HG03565 (cell line): ENCODE measurements around the gene PIP5K1C.

Experiments
- ATAC-seq: cut with Tn5 transposase; IDR thresholded peaks from one replicate; pipeline ENCODE4 v1.9.1; 2021; ENCODE audit warnings: mild to moderate bottlenecking, moderate library complexity; ENCODE audit not compliant: unreplicated experiment

Gene PIP5K1C

DNA sequence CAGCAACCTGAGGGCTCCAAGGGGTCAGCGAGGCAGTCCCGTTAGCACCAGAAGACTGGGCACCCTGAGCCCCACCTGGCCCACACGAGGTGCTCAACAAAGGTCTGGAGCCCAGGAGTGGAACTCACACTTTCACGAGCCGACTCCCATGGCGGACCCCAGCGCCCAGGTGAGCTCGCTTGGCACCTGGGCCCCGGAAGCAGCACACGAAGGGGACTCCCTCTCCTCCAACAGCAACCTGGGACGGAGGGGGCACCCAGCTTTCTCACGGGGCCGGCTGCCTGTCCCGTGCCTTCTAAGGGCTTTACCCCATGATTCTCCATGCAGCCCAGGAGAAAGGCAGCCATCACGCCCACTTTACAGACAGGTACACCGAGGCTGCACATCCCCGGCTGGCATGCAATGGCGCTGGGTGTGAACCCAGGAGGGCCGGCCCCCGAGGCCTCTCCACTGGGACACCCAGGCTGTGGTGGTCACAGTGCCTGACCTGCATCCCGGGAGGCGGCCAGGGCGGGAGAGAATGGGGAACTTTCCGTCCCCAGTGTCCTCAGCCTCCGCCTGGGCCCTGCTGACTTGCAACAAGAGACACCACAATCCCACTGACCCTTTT is 5.0 kb downstream of the PIP5K1C start:
- ATAC-seq, result no peak

DNA sequence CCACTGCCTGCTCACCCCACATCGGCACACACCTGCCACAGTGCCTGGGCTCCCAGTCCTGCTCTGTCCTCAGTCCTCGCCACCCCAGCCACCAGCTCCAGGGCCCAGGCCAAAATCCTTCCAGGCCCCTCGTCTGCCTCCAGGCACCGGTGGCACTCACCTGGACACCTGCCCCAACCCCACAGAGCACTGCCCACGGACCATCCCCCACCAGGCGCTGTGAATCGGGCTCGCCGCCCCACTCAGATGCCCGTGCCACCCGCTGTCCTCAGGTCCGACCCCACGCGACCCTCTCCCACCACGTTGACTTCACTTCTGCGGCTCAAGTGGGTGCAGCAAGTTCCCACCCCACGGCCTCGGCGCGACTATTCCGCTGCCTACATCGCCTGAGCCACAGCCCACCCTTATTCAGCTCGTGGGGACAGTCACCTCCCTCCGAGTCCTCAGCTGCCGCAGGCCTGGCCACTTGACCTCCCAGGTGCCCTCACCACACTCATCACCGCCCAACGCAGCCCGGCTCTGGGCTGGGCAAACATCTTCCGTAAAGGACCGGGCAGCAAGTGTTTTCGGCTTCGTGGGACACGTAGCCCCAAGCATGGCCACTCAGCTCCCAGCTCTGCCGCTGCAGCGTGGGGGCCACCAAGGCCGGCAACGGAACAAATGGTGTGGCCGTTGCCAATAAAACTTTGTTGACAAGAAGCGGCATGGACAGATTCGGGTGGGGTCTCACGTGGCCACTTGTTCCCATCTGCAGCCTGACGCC is 5.7 kb downstream of the PIP5K1C start:
- ATAC-seq, result no peak

DNA sequence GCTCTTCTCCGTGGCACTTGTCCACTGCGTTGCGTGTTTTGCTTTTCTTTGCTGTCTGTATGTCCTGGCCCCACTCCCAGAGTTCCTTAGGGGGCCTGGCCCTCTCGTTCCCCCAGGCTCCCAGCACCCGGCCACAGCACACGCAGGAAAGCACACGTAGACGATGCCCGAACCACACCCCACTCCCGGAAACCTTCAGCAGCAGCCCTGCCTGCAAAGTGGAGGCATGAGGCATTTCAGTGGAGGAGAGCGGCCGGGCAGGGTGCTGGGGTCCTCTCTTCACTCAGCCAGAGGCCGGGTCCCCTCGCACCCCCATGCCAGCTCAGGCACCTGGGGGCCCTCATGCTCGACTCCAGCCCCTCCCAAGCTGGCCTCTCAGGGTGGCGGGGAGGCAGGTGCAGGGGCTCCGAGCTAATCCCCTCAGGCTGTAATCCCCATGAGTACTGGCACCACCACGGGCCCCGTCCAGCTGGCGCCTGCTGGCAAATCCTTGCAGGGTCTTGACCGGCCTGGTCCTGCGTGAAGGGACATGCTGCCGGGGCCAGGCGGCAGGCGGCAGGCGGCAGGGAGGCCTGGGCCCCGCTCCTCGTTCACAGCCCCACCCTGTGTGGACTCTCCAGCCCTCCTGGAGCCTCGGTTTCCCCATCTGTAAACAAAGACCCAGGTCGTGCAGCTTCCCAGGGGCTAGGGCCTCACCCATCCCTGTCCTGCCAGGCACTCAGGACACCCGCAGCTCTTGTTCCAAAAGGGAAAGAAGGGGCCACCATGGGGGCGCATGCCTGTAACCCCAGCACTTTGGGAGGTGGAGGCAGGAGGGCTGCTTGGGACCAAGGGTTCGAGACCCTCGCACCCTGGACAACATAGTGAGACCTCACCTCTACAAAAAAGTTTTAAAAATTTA is 7.0 kb downstream of the PIP5K1C start:
- ATAC-seq, result no peak

- no peak for ATAC-seq
Measured at GRCh38 chr19:3692141-3693024, 7.9 kb downstream of the PIP5K1C start.

DNA sequence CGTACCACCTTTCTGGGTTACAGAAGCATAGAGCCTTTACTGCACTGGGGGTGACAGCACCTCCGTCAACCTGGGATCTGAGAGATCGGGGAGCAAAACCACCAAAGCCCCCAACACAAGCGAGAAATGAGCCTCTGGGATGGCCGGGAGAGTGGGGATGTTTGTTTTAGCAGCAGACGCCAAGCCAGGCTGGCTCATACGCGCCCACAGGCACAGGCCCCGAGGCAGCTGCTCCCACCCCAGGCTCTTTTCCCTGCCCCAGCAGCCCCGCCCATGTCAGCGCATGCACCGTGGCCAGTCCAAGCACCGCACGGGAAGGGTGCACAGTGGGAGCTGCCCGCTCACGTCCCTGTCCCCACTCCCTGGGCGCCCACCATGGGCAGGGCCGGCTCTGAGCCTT is 8.5 kb downstream of the PIP5K1C start:
- ATAC-seq, result no peak

- no peak for ATAC-seq
Measured at GRCh38 chr19:3691372-3691716, 8.9 kb downstream of the PIP5K1C start.

DNA sequence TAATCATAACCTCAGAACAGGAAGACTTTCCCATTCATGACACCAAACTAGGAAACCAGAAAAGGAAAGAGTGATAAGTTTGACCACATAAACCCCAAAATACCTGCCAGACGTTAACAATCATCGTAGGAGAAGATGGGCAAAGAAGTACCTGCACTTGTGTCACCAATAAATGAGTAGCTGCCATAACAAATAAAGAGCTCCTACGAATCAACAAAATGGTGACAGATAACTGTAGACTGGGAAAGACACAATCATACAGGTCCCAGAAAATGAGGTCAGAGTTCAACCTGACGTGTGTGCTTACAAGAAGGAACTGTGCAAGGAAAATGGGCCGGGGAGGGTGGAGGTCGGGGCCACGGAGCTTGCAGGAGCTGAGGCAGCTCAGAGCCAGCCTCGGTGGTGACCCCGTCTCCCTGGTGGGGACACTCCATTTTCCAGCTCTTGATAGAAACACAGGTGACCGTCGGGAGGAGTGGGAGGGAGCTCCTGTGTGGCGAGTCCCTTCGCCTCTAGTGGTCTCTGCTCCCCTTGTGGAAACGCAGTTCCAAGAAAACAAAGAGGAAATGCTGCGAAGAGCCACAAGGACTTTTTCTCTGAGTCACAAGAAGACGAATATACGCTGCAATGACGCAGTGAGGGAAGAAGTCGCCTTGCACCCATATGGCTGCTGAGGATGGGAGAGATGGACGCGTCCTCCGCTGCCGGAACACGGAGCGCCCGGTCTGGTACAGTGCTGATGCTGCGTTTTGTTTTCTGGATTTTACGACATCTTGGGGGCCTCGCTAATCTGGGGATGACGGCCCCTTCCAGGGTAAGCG is 9.5 kb downstream of the PIP5K1C start:
- no peak for ATAC-seq

- ATAC-seq, result no peak
Measured at GRCh38 chr19:3687774-3688706, 12.2 kb downstream of the PIP5K1C start.

DNA sequence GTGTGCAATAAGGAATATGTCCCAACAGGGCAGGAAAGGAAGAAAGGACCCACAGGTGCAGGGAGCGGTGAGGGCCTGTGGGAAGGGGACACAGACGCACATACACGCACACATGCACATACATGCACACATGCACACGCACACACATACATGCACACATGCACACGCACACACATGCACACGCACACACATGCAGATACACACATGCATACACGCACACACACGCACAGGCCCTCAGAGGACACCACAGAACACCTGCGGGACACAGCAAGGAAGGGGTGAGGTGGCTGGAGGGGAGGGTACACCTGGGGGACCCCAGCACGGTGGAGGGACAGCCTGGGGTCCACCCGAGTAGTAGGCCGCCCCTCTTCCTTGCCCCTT is 12.9 kb downstream of the PIP5K1C start:
- no peak for ATAC-seq

DNA sequence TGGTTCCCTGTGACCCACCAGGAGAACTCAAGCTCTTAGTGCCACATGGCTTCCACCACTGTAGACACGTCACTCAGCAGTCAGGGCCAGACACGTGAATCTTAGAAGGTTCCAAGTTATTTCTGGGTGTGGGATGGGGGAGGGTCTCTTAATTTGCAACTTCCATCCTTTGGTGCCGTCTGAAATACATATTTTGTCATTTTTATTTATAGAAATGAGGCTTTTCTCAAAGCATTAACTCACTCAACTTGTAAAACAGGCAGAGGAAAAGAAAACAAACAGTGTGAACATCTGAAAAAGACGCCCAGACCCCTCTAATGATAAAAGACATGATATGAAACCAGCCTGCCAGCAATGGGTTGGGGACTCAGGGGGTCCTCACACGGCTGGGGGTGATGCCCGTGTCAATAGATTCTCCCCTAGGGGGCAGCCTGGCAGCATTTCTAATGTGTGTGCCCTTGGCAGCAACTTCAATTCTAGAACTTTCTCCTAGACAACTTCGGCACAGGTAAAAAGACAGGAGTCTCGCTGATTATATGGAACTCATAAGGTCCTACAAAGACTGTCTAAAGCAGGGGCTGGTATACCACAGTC is 15.4 kb downstream of the PIP5K1C start:
- no peak for ATAC-seq

DNA sequence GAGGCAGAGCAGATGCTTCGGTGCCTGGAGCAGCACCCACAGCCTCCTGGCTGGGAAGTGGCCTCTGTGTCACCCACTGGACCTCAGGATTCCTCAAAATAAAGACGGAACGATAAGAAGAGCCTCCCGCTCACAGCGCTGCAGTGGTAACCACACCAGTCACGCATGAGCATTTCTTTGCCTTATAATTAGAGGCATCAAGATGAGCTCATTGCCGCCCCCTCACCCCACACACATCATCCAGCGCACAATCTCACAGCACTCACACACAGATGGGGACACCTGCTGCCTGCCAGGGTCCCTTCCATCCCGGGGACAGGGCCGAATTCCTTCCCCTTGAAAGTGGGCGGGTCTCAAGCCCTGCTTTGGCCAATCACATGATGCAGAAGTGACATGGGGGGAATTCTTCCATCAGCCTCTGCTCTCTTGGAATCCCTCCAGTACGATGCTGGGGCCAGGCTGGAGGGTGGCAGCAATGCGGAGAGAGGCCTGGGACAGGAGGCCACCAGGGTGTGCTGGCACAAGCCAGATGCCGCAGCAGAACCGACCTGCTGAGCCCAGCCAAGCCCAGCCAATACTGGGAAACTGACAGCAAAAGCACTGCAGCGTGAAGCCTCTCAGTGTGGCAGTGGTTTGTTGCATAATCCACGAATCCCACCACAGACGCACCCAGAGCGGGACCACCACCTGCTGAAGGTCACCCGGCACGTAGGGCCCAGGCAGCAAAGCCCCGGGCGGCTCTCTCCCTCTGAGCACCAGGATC is 16.0 kb downstream of the PIP5K1C start:
- ATAC-seq, result no peak

- no peak for ATAC-seq
Measured at GRCh38 chr19:3683405-3684053, 16.7 kb downstream of the PIP5K1C start.

- no peak for ATAC-seq
Measured at GRCh38 chr19:3682741-3683404, 17.4 kb downstream of the PIP5K1C start.

- no peak for ATAC-seq
Measured at GRCh38 chr19:3682286-3682685, 18.0 kb downstream of the PIP5K1C start.

DNA sequence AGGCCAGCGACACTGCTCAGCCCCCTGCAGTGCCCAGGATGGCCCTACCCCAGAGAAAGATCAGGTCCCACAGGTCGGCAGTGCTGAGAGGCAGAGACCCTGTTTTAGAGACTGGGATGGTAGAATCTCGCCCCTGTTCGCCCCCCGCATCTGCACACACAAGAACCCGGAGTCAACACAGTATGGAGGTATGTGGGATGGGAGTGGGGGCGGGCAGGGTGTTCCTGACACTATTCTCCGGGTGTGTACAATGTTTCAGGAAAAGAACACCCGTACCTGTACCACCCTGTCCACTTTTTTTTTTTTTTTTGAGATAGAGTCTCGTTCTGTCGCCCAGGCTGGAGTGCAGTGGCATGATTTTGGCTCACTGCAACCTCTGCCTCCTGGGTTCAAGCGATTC is 19.3 kb downstream of the PIP5K1C start:
- ATAC-seq, result no peak

DNA sequence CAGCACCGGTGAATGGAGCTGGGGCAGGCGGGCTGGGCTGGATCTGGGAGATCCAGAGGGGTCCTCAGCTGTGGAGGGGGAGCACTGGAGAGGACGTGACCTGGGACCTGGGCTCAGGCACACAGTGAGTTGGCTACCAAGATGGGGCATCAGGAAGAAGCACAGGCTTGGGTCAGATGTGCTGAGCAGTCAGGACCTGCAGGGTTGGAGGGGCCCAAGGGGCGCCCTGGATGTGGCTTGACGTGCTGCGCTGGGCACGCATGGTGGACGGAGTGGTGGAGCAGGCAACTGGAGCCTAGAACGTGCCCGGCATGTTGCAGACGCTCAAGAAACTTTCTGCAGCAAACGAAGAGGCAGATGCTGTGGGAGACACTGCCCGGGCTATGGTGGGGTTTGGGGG is 20.7 kb downstream of the PIP5K1C start:
- ATAC-seq, result no peak

- no peak for ATAC-seq
Measured at GRCh38 chr19:3679138-3679537, 21.1 kb downstream of the PIP5K1C start.
